ENCODE data around the gene PLA2G4B. TPM values are rescaled to one million over a fixed set of nuclear protein-coding genes. Genes with fewer than 3 reads are reported as not detected.
A peak's percentile ranks its signal among the peaks of the same experiment; 100 is the strongest.

PLA2G4B gene
- total RNA-seq, 3 donors from 2014 or later, result 3.2 to 11.0 (median 10.2) TPM

DNA sequence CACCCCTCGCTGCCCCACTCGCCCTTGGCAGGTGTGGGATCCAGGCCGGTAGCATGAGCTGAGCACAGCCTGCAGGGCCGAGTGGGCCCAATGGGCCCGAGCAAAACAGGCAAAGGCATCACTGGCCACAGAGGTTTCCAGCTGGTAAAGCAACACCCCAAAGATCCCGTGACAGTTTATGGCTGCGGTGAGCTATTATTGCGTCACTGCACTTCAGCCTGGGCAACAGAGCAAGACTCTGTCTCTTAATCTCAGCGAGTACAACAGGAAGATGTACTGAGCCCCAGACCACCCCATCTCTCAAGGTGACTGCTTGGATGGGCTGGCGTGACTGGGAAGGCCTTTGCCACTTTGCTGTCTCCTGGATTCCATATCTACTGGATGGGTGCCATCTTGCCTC, 6.4 kb upstream of the PLA2G4B start:
- intact Hi-C loops (cut with DNase I; ENCODE audit: low total_unique reads), result no loop called here
- H3K9me3 ChIP-seq, result no peaks in the 10 kb centered on the region
- peaks cover 0 to 6% of the 10 kb centered on the region in 2 donors for H3K4me1 ChIP-seq
- H3K27me3 ChIP-seq, result no peaks in the 10 kb centered on the region
- TF ChIP-seq POLR2A (IDR thresholded peaks at IDR 0.05), result no peak
- TF ChIP-seq, protein P1, sequence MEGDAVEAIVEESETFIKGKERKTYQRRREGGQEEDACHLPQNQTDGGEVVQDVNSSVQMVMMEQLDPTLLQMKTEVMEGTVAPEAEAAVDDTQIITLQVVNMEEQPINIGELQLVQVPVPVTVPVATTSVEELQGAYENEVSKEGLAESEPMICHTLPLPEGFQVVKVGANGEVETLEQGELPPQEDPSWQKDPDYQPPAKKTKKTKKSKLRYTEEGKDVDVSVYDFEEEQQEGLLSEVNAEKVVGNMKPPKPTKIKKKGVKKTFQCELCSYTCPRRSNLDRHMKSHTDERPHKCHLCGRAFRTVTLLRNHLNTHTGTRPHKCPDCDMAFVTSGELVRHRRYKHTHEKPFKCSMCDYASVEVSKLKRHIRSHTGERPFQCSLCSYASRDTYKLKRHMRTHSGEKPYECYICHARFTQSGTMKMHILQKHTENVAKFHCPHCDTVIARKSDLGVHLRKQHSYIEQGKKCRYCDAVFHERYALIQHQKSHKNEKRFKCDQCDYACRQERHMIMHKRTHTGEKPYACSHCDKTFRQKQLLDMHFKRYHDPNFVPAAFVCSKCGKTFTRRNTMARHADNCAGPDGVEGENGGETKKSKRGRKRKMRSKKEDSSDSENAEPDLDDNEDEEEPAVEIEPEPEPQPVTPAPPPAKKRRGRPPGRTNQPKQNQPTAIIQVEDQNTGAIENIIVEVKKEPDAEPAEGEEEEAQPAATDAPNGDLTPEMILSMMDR (IDR thresholded peaks at IDR 0.05), result no peak
- TF ChIP-seq POLR2AphosphoS5 (IDR thresholded peaks at IDR 0.05), result no peak
- no peaks in the 10 kb centered on the region for H3K36me3 ChIP-seq
- no peak for DNase-seq (ENCODE audit: low spot score in 2 of 2)
- peak overlapping the region; percentile 55 to 68 for H3K27ac ChIP-seq
- no peak overlapping the region for H3K4me3 ChIP-seq

DNA sequence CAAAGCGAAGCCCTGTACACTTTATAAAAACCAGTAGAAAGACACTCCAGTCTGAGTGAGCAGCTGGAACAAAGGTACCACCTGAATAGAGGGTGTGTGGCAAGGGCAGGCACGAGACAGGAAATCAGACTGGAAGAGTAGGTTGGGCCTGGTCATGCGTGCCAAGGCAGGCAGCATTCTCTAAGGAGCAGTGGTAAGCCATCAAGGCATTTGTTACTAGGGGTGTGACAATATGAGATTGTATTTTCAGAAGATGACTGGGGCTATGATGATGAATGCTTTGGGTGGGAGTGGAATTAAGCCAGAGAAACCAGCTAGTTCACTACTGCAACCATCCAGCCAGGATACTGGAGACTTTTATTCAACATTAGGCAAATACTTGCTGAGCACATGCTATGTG, 5.8 kb upstream of the PLA2G4B start:
- intact Hi-C loops (cut with DNase I; ENCODE audit: low total_unique reads), result no loop called here
- peak in 1 of 3 donors; percentile 57 for TF ChIP-seq POLR2AphosphoS5 (IDR thresholded peaks at IDR 0.05)
- TF ChIP-seq, protein P1 (IDR thresholded peaks at IDR 0.05), result no peak
- peak in 1 of 2 donors; percentile 70 for DNase-seq (ENCODE audit: low spot score in 2 of 2)
- H3K36me3 ChIP-seq, result no peaks in the 10 kb centered on the region
- no peaks in the 10 kb centered on the region for H3K27me3 ChIP-seq
- peaks cover 0 to 6% of the 10 kb centered on the region in 2 donors for H3K4me1 ChIP-seq
- no peaks in the 10 kb centered on the region for H3K9me3 ChIP-seq
- peak overlapping the region; percentile 55 to 68 for H3K27ac ChIP-seq
- H3K4me3 ChIP-seq, result no peak overlapping the region

DNA sequence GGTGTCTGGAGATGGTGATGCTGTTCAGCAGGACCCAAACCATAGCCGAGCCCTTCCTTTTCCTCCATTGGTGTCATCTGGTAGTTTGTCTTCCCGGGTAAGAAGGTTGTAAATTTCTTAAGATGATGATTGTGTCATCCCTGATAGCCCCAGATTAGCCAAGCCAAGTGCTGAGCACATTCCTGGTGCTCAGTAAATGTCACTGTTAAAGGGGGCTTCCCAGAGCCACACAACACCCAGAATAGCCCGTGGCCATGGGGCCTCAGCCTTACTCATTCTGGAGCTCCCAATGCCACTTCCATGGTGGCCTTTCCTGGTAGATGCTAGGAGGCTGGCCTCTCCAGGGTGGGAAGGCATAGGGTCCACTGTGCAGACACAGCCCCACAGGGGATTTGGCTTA, 4.6 kb upstream of the PLA2G4B start:
- H3K9me3 ChIP-seq, result no peaks in the 10 kb centered on the region
- no peaks in the 10 kb centered on the region for H3K36me3 ChIP-seq
- intact Hi-C loops (cut with DNase I; ENCODE audit: low total_unique reads), result no loop called here
- H3K4me3 ChIP-seq, result no peak overlapping the region
- DNase-seq (ENCODE audit: low spot score in 2 of 2), result no peak
- no peaks in the 10 kb centered on the region for H3K27me3 ChIP-seq
- H3K27ac ChIP-seq, result no peak overlapping the region
- TF ChIP-seq POLR2AphosphoS5 (IDR thresholded peaks at IDR 0.05) (no peak), POLR2A (IDR thresholded peaks at IDR 0.05) (no peak)
- TF ChIP-seq, protein P1 (IDR thresholded peaks at IDR 0.05), result no peak
- peaks cover 0 to 8% of the 10 kb centered on the region in 2 donors for H3K4me1 ChIP-seq

DNA sequence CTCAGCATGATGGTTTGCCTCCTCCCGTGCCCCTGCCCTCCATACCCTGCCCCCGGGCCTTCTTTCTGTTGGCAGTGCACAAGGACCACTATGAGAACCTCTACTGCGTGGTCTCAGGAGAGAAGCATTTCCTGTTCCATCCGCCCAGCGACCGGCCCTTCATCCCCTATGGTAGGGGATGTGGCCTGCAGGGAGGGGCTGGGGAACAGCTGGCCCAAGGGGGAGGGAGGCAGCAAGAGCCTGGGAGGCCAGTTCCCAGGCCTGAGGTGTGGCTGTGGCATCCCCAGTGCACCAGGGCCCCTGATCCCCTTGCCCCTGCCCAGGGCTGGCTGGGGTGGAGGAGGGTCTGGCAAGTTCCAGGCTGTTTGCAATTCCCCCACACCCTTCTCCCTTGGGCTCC, 2.6 kb upstream of the PLA2G4B start:
- no peaks in the 10 kb centered on the region for H3K27me3 ChIP-seq
- no peaks in the 10 kb centered on the region for H3K36me3 ChIP-seq
- intact Hi-C loops (cut with DNase I; ENCODE audit: low total_unique reads), result no loop called here
- no peak overlapping the region for H3K27ac ChIP-seq
- H3K4me3 ChIP-seq, result no peak overlapping the region
- H3K4me1 ChIP-seq, result peaks cover 0 to 10% of the 10 kb centered on the region in 2 donors
- TF ChIP-seq POLR2A (IDR thresholded peaks at IDR 0.05) (no peak), POLR2AphosphoS5 (IDR thresholded peaks at IDR 0.05) (no peak)
- TF ChIP-seq, protein P1 (IDR thresholded peaks at IDR 0.05), result no peak
- H3K9me3 ChIP-seq, result no peaks in the 10 kb centered on the region
- no peak for DNase-seq (ENCODE audit: low spot score in 2 of 2)

DNA sequence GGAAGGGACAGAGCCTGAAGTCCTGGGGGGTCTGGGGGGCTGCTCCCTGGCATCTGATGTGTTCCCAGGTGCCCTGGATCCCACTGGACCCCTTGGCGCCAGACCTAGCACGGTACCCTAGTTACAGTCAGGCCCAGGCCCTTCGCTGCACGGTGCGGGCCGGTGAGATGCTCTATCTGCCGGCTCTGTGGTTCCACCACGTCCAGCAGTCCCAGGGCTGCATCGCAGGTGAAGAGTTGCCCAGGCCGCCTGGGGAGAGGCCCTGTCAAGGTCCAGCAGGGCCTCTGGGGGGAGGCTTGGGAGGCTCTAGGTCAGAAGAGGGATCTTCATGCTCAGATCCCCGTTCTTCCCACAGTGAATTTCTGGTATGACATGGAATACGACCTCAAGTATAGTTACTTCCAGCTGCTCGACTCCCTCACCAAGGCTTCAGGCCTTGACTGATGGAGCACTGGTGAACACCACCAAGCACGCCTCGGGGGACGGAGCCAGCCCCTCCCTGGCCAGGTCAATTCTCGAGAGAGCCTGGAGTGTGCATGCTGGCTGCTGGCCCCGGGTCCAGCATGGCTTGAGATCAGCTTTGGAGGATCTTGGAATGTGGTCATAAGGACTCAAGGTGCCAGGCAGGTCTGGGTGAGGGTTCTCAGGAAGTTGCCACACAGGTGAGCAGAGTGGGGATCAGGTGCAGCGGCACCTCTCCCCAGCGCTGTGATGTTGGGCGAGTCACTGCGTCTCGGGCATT, 1.8 kb upstream of the PLA2G4B start:
- no peak for TF ChIP-seq POLR2AphosphoS5 (IDR thresholded peaks at IDR 0.05)
- TF ChIP-seq POLR2A (IDR thresholded peaks at IDR 0.05), result no peak
- TF ChIP-seq, protein P1 (IDR thresholded peaks at IDR 0.05), result no peak
- H3K27ac ChIP-seq, result peak overlapping the region in 1 of 2 donors; percentile 6
- no peaks in the 10 kb centered on the region for H3K36me3 ChIP-seq
- H3K4me3 ChIP-seq, result no peak overlapping the region
- no peak for DNase-seq (ENCODE audit: low spot score in 2 of 2)
- H3K27me3 ChIP-seq, result no peaks in the 10 kb centered on the region
- peaks cover 0 to 10% of the 10 kb centered on the region in 2 donors for H3K4me1 ChIP-seq
- H3K9me3 ChIP-seq, result no peaks in the 10 kb centered on the region
- intact Hi-C loops (cut with DNase I; ENCODE audit: low total_unique reads), result no loop called here

Data from breast epithelium (tissue), 4 donors.